Astrocyte (in vitro differentiated cells and primary cell): ENCODE results near the gene PEAK1.

Experiments
- CTCF ChIP-seq: IDR thresholded peaks from 2 replicates; pipeline ENCODE4 v1.5.1; 2011; ENCODE audit warnings: low read depth, mild to moderate bottlenecking, inconsistent platforms, low read length, moderate library complexity; ENCODE audit not compliant: insufficient read depth
- EZH2 ChIP-seq: IDR thresholded peaks from 2 replicates; pipeline ENCODE4 v1.6.1; 2012; ENCODE audit warnings: mild to moderate bottlenecking, low read length, inconsistent platforms; ENCODE audit not compliant: insufficient read depth

- TF ChIP-seq CTCF (no peak), EZH2 (no peak)
Measured at GRCh38 chr15:77187751-77188464, 232.0 kb downstream of the PEAK1 start.
